ENCODE results near the gene ZGPAT. TPM values are rescaled to one million over a fixed set of nuclear protein-coding genes. Genes with fewer than 3 reads are reported as not detected.
A peak's percentile ranks its signal among the peaks of the same experiment; 100 is the strongest.

The ZGPAT gene
- total and polyA plus RNA-seq, 2 of the 13 experiments (the other 11 are each of a cell fraction or from before 2014, with no cell fraction given), result 23.0 to 41.9 TPM

DNA sequence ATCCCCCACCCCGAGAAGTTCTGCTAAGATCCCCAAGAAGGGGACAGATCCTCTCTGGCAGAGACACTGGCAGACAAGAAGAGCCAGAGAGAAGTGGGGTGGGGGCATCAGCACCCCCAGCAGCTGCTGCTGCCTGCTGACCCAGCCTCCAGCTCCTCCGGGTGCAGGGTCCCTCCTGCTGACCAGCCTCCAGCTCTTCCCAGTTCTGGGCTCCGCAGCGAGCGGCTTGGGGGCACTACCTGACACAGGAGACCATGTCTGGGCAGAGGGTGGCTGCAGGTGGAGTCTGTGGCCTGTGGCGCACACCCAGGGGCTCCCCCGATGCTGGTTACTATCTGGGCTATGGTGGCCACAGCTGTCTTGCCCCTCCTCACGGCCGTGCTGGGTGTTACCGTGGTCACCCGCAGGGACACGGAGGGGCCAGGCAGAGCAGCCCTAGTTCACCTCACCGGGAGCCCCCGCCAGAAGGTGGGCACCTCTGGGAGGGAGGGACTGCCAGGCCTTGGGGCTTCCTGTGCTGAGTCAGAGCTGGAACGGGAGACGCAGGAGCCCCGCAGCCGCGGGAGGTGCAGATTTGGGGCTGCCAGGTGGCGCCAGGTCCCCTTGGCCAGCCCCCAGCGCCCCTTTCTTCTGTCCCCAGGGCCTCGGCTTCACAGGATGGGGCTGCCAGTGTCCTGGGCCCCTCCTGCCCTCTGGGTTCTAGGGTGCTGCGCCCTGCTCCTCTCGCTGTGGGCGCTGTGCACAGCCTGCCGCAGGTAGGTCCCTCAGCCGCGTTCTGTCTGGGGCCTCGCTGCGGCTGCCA lies 29.3 kb downstream of the ZGPAT start (continued):
- TF ChIP-seq, protein P1, sequence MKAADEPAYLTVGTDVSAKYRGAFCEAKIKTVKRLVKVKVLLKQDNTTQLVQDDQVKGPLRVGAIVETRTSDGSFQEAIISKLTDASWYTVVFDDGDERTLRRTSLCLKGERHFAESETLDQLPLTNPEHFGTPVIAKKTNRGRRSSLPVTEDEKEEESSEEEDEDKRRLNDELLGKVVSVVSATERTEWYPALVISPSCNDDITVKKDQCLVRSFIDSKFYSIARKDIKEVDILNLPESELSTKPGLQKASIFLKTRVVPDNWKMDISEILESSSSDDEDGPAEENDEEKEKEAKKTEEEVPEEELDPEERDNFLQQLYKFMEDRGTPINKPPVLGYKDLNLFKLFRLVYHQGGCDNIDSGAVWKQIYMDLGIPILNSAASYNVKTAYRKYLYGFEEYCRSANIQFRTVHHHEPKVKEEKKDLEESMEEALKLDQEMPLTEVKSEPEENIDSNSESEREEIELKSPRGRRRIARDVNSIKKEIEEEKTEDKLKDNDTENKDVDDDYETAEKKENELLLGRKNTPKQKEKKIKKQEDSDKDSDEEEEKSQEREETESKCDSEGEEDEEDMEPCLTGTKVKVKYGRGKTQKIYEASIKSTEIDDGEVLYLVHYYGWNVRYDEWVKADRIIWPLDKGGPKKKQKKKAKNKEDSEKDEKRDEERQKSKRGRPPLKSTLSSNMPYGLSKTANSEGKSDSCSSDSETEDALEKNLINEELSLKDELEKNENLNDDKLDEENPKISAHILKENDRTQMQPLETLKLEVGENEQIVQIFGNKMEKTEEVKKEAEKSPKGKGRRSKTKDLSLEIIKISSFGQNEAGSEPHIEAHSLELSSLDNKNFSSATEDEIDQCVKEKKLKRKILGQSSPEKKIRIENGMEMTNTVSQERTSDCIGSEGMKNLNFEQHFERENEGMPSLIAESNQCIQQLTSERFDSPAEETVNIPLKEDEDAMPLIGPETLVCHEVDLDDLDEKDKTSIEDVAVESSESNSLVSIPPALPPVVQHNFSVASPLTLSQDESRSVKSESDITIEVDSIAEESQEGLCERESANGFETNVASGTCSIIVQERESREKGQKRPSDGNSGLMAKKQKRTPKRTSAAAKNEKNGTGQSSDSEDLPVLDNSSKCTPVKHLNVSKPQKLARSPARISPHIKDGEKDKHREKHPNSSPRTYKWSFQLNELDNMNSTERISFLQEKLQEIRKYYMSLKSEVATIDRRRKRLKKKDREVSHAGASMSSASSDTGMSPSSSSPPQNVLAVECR (CRISPR knock-in tag; IDR thresholded peaks at IDR 0.05; ENCODE audit: borderline replicate concordance), result no peak; the same call in 1 of the 2 replicates
- TF ChIP-seq HOXA7 (CRISPR knock-in tag; IDR thresholded peaks at IDR 0.05) (no peak), ZNF225 (CRISPR knock-in tag; IDR thresholded peaks at IDR 0.05) (no peak), RAD21 (CRISPR knock-in tag; IDR thresholded peaks at IDR 0.05) (peak; percentile 74), SETDB1 (CRISPR knock-in tag; IDR thresholded peaks at IDR 0.05; ENCODE audit: borderline replicate concordance) (no peak), ZNF468 (CRISPR knock-in tag; IDR thresholded peaks at IDR 0.05) (peak; percentile 44; the same call in 1 of the 2 replicates), TBX2 (CRISPR knock-in tag; IDR thresholded peaks at IDR 0.05; ENCODE audit: borderline replicate concordance) (peak; percentile 58; the same call in 1 of the 2 replicates), XRCC5 (optimal IDR thresholded peaks at IDR 0.05; ENCODE audit: low read length) (peak; percentile 67), YEATS2 (CRISPR knock-in tag; IDR thresholded peaks at IDR 0.05; ENCODE audit: borderline replicate concordance) (no peak), GTF2F1 (IDR thresholded peaks at IDR 0.05; ENCODE audit: low read length) (0 out of 2 replicates have a peak, but pooled peaks have one; percentile 5), HMGA1 (CRISPR knock-in tag; conservative IDR thresholded peaks at IDR 0.05) (no peak), ZNF552 (CRISPR knock-in tag; IDR thresholded peaks at IDR 0.05; ENCODE audit: borderline replicate concordance) (0 out of 2 replicates have a peak, but pooled peaks have one; percentile 75), THAP11 (CRISPR knock-in tag; IDR thresholded peaks at IDR 0.05) (no peak), NR1H2 (CRISPR knock-in tag; IDR thresholded peaks at IDR 0.05; ENCODE audit: borderline replicate concordance, low read depth) (peak; percentile 58; the same call in 1 of the 2 replicates), REST (IDR thresholded peaks at IDR 0.05; ENCODE audit: borderline replicate concordance in 1 of 2, low read depth in 1 of 2, low read length in 2 of 2) (no peak)
- TF ChIP-seq, protein P2, sequence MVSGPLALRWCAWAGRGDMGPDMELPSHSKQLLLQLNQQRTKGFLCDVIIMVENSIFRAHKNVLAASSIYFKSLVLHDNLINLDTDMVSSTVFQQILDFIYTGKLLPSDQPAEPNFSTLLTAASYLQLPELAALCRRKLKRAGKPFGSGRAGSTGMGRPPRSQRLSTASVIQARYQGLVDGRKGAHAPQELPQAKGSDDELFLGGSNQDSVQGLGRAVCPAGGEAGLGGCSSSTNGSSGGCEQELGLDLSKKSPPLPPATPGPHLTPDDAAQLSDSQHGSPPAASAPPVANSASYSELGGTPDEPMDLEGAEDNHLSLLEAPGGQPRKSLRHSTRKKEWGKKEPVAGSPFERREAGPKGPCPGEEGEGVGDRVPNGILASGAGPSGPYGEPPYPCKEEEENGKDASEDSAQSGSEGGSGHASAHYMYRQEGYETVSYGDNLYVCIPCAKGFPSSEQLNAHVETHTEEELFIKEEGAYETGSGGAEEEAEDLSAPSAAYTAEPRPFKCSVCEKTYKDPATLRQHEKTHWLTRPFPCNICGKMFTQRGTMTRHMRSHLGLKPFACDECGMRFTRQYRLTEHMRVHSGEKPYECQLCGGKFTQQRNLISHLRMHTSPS (CRISPR knock-in tag; IDR thresholded peaks at IDR 0.05; ENCODE audit: low read depth), result peak; percentile 6; the same call in 1 of the 2 replicates
- TF ChIP-seq, protein P3, sequence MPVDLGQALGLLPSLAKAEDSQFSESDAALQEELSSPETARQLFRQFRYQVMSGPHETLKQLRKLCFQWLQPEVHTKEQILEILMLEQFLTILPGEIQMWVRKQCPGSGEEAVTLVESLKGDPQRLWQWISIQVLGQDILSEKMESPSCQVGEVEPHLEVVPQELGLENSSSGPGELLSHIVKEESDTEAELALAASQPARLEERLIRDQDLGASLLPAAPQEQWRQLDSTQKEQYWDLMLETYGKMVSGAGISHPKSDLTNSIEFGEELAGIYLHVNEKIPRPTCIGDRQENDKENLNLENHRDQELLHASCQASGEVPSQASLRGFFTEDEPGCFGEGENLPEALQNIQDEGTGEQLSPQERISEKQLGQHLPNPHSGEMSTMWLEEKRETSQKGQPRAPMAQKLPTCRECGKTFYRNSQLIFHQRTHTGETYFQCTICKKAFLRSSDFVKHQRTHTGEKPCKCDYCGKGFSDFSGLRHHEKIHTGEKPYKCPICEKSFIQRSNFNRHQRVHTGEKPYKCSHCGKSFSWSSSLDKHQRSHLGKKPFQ (CRISPR knock-in tag; IDR thresholded peaks at IDR 0.05; ENCODE audit: insufficient replicate concordance), result no peak
